LoVo (cell line): Measurements from ENCODE around the gene HOXC12.
A peak's percentile ranks its signal among the peaks of the same experiment; 100 is the strongest.

Experiments used
- DNase-seq: peaks from one replicate; pipeline ENCODE4 v3.0.0-alpha.2; 2016; ENCODE audit warnings: low spot score

Gene HOXC12

GRCh38 chr12:53956914-53957536 lies 2.3 kb downstream of the HOXC12 start:
- DNase-seq = no peak

GRCh38 chr12:53958128-53958527 lies 3.4 kb downstream of the HOXC12 start:
- DNase-seq = no peak

- no peak for DNase-seq
These were observed 4.6 kb downstream of the HOXC12 start for GRCh38 chr12:53959314-53959713.

GRCh38 chr12:53960187-53961024 lies 5.7 kb downstream of the HOXC12 start:
- no peak for DNase-seq

GRCh38 chr12:53961025-53961761 lies 6.5 kb downstream of the HOXC12 start:
- no peak for DNase-seq

GRCh38 chr12:53963005-53963404 lies 8.3 kb downstream of the HOXC12 start:
- no peak for DNase-seq

- peak; percentile 51 for DNase-seq
These were observed 9.0 kb downstream of the HOXC12 start for GRCh38 chr12:53963434-53964314.

GRCh38 chr12:53964315-53964713 lies 9.6 kb downstream of the HOXC12 start:
- DNase-seq = no peak

GRCh38 chr12:53965281-53966084 lies 10.8 kb downstream of the HOXC12 start:
- no peak for DNase-seq

- no peak for DNase-seq
These were observed 11.3 kb downstream of the HOXC12 start for GRCh38 chr12:53966085-53966384.

- DNase-seq = no peak
These were observed 11.9 kb downstream of the HOXC12 start for GRCh38 chr12:53966385-53967133.

GRCh38 chr12:53967421-53967925 lies 12.8 kb downstream of the HOXC12 start:
- DNase-seq = no peak

GRCh38 chr12:53968214-53969127 lies 13.8 kb downstream of the HOXC12 start:
- no peak for DNase-seq

GRCh38 chr12:53969588-53970259 lies 15.0 kb downstream of the HOXC12 start:
- no peak for DNase-seq

GRCh38 chr12:53970451-53970850 lies 15.7 kb downstream of the HOXC12 start:
- DNase-seq = no peak

- DNase-seq = no peak
These were observed 16.4 kb downstream of the HOXC12 start for GRCh38 chr12:53971129-53971528.

GRCh38 chr12:53971686-53972085 lies 17.0 kb downstream of the HOXC12 start:
- DNase-seq = no peak

GRCh38 chr12:53972152-53972702 lies 17.5 kb downstream of the HOXC12 start:
- DNase-seq = no peak
